GM12891 (cell line): Measurements from ENCODE around the gene GJC1.

Source experiments
- DNase-seq: peaks from one replicate; pipeline ENCODE4 v3.0.0; 2011; ENCODE audit warnings: low spot score; ENCODE audit not compliant: insufficient read length
- FAIRE-seq: peaks from 2 replicates; lab custom pipeline; 2011; peaks lifted over from hg19 to GRCh38; lab: Jason Lieb, UNC
- PAX5 ChIP-seq: IDR thresholded peaks from 2 replicates; pipeline ENCODE4 v1.6.1; 2011; ENCODE audit warnings: low read length, moderate library complexity, mild to moderate bottlenecking; ENCODE audit not compliant: insufficient read depth, severe bottlenecking
- POLR2A ChIP-seq: IDR thresholded peaks from 2 replicates; pipeline ENCODE4 v1.6.1; 2011; ENCODE audit warnings: low read depth, low read length, control low read depth
- POLR2AphosphoS5 ChIP-seq: IDR thresholded peaks from 2 replicates; pipeline ENCODE4 v1.6.1; 2011; ENCODE audit warnings: low read depth, low read length, control low read depth
- POU2F2 ChIP-seq: IDR thresholded peaks from 2 replicates; pipeline ENCODE4 v1.6.1; 2011; ENCODE audit warnings: low read depth, mild to moderate bottlenecking, control low read depth, low read length, moderate library complexity
- SPI1 ChIP-seq: IDR thresholded peaks from 2 replicates; pipeline ENCODE4 v1.6.1; 2011; ENCODE audit warnings: low read depth, low read length, control low read depth
- TAF1 ChIP-seq: IDR thresholded peaks from 2 replicates; pipeline ENCODE4 v1.6.1; 2011; ENCODE audit warnings: low read depth, low read length, control low read depth

Gene GJC1

DNA sequence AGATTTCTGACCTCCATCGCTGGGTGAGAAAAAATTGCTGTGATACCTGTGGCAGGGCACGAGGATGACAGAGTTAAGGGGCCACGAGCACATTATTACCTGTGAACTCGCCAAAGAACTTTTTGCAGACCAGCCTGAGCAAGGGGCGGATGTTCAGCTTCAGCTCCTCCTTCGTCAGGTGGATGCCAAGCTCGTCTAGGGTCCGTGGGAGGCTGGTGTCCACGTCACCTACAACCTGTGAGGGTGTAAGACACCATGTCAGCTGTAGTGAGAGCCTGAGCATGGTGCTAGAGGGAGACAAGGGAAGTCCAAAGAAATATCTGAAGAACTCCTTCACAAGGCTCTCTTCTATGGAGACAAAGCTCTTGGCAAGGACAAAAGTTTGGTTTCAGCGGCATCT is 34.7 kb upstream of the GJC1 start:
- FAIRE-seq (no peak), DNase-seq (no peak)
- TF ChIP-seq POLR2A (no peak), SPI1 (no peak), POLR2AphosphoS5 (no peak), POU2F2 (no peak), TAF1 (no peak), PAX5 (no peak)

DNA sequence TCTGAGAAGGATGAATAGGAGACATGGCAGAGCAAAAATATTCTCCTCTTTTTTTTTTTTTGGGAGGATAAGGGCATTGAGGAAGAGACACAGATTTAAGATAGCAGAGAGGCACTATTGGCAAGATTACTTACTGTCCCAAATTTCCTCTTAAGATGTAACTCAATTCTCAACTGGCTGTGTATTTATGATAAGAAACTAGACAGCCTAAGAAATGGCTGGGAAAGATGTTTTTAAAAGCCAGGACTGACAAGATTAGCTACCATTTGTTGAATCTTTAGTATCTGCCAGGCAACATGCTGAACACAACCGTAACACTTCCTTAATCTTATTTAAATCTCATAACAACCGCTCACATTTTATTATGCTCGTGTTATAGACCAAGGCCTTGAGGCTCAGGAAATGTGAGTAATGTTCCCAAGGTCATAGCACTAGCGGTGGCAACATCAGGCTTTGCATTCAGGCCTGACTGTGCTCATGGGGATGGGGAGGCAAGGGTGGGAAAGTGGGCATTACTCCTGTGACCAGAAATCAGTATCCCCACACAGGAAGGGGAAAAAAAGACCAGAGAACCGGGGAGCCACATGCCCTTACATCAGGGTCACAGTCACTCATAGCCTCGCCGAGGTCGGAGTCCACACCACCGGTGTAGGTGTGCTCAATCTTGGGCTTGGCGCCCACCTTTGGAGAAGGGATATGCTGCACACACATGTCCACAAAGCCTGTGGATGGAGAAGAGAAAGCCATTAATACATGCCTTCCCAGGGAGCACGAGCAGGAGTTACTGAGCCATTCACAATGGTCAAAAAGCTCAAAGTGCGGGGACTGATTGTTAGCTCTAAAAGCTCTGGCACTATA is 33.2 kb upstream of the GJC1 start:
- TF ChIP-seq POLR2AphosphoS5 (no peak), SPI1 (no peak), POLR2A (no peak), POU2F2 (no peak), PAX5 (no peak), TAF1 (no peak)
- DNase-seq (no peak), FAIRE-seq (no peak)

DNA sequence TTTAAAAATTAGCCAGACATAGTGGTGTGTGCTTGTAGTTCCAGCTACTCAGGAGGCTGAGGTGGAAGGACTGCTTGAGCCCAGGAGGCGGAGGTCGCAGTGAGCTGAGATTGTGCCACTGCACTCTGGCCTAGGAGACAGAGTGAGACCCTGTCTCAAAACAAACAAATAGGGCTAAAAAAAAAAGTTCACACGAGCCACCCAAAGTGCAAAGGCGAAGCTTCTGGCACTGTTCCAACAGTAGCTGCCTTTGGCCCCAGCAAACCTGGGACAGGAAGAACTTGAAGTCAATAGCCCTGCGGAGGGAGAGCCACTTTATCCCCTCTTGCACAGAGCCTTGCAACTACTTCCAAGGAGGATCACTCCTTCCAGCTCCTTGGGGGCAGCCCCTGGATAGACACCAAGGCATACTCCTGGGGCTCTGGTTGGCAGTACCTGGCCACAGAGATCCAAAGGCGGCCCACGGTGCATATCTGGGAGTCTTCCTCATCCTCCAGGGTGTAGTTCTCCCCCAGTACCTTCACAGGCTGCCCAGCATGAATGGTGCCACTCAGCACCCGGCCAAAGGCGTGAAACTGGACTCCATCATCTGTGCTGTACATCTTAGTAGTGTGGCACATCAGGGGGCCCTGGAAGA is 32.3 kb upstream of the GJC1 start:
- no peak for FAIRE-seq
- 0 out of 2 replicates have a peak, but pooled peaks have one; percentile 24 for TF ChIP-seq POLR2AphosphoS5
- TF ChIP-seq POU2F2: no peak
- DNase-seq: no peak

DNA sequence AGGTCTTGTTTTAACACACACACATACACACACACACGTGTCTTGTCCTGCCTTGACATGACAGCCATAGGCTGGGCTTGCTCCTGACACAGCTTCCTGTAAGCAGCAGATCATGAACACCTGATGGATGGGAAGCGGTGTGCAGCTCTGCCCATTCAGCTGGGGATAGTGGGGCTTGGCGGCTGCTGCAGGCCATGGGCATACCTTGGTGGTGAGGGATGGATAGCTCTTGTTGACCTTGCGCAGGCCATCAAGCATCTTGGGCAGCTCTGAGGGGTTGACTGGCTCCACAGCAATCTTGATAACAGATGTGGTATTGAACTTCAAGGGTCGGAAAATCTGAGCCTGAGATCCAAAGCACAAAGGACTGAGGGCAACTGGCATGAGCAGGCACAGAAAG is 29.6 kb upstream of the GJC1 start:
- TF ChIP-seq PAX5: no peak
- no peak for TF ChIP-seq POU2F2
- no peak for TF ChIP-seq POLR2A
- no peak for TF ChIP-seq POLR2AphosphoS5
- TF ChIP-seq TAF1: no peak
- no peak for TF ChIP-seq SPI1
- FAIRE-seq (no peak), DNase-seq (no peak)

DNA sequence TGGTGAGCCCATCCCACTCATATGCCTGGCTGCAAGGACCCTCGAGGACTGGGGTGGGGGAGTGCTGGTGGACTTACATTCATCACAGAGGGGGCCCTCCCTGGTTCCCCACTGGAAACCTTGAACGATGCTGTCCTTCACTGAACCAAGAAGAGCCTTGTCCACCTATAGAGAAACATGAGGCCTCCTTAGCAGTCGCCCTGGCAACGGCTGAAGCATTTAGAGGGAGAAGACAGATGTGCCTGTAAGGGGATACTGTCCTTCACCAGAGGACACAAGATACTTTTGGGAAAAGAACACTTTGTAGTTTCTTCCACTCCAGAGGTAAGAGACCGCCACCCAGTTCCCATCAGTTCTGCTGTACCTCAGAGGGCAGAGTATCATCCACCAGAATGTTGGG is 24.1 kb upstream of the GJC1 start:
- no peak for FAIRE-seq
- DNase-seq: no peak
- TF ChIP-seq TAF1: no peak
- TF ChIP-seq SPI1: no peak
- TF ChIP-seq PAX5: no peak
- no peak for TF ChIP-seq POLR2A
- no peak for TF ChIP-seq POLR2AphosphoS5
- no peak for TF ChIP-seq POU2F2

DNA sequence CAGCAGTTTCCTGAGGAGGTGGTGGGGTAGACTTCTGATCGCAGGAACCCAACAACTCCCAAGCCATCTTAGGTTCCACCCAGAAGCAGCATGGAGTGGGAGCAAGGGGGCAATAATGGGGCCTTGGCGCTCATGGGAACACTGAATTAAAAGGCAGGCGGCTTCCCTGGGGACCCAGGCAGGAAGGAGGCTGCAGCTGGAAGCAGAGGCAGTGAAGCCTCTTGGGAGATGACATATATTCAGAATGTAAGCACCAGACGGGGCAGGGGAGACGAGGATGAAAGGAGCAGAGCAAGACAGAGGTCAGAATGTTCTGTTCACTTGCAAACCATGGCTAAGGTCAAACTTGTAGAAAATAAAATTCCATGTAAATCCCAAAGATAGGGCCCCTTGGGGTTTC is 20.5 kb upstream of the GJC1 start:
- TF ChIP-seq PAX5 (no peak), SPI1 (no peak), POLR2AphosphoS5 (no peak), TAF1 (no peak), POLR2A (no peak), POU2F2 (no peak)
- DNase-seq (no peak), FAIRE-seq (no peak)

DNA sequence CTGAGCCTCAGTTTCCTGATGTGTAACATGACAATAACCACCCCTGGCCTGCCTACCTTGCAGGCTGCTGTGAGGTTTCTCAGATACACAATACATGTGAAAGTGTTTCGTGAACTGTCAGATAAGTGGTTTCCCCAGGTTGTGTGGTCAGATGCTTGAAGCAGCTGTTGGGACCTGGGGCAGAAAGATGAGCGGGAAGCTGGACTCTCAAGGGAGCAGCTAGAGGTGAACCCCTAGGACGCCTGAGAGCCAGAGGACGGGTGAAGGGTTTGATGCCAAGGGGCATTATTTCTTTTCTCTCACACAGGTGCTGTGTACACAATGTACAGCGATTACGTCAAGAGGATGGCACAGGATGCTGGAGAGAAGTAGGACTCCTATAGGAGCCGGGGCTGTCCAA is 19.9 kb upstream of the GJC1 start:
- FAIRE-seq: no peak
- no peak for TF ChIP-seq POU2F2
- no peak for TF ChIP-seq SPI1
- 0 out of 2 replicates have a peak, but pooled peaks have one; percentile 21 for TF ChIP-seq POLR2A
- no peak for DNase-seq

DNA sequence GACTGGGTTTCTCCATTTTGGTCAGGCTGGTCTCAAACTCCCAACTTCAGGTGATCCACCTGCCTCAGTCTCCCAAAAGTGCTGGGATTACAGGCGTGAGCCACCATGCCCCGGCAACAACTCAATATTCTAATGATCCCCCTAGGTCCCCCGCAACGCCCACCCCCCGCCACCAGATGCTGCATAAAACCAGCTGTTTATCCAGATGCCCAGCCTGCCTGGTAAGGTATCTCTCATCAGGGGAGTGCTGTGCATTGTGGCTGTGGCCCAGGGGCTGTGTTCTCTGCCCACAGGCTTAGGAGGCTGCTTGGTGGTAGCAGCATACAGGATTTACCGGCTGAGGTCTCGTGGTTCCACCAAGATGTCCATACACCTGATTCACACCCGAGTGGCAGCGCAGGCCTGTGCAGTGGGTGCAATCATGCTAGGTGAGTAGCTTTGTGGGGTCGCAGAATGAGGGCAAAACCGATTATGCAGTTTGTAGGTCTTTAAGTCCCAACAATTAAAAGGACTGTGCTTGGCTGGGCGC is 18.9 kb upstream of the GJC1 start:
- no peak for DNase-seq
- no peak for FAIRE-seq
- TF ChIP-seq TAF1 (no peak), POU2F2 (no peak), SPI1 (no peak), PAX5 (no peak), POLR2A (no peak), POLR2AphosphoS5 (no peak)

DNA sequence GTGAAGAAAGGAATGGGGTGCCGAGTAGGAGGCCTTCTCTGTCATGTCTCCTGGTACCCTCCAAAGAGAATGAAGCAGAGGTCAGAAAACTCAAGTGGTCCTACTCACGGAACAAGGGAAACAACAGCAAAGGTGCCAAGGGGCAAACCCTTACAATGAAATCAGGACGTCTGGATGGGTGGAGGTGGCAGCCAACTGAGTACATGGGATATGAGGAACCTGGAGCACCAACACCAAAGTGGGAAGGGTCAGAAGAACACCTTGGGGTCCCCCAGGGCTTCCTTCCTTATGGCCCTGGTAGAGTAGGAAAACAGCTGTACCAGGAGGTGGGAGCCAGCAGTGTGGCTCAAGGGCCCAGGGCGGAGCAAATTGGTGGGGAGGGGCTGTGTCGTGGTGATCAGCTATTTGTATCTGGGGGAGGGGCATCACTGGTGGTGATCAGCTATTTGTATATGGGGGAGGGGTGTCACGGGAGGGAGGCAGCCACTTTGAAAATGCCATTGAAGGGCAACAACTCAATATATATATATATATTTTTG is 18.2 kb upstream of the GJC1 start:
- no peak for TF ChIP-seq POLR2A
- no peak for TF ChIP-seq POU2F2
- no peak; the same call in 1 of the 2 replicates for TF ChIP-seq POLR2AphosphoS5
- TF ChIP-seq SPI1: no peak
- TF ChIP-seq TAF1: no peak
- no peak for TF ChIP-seq PAX5
- FAIRE-seq (no peak), DNase-seq (no peak)
